Forelimb muscle (tissue), 1 donor: Measurements from ENCODE around the gene SNTB2. TPM values are rescaled to one million over a fixed set of nuclear protein-coding genes. Genes with fewer than 3 reads are reported as not detected.

Experiments
- DNase-seq: peaks from one replicate; pipeline ENCODE4 v3.0.0-alpha.2; 2013; ENCODE audit warnings: low read depth
- polyA plus RNA-seq: library from polyadenylated mRNA; unstranded; fragments of 120-200 nt; gene quantifications from one replicate; pipeline ENCODE4 v1.2.1, GENCODE V29; 2013; ENCODE audit not compliant: insufficient read length

SNTB2 gene
- polyA plus RNA-seq, 1 donor = 13.4 TPM

- DNase-seq = no peak
Measured at GRCh38 chr16:69180011-69180338, 7.0 kb upstream of the SNTB2 start.

DNA sequence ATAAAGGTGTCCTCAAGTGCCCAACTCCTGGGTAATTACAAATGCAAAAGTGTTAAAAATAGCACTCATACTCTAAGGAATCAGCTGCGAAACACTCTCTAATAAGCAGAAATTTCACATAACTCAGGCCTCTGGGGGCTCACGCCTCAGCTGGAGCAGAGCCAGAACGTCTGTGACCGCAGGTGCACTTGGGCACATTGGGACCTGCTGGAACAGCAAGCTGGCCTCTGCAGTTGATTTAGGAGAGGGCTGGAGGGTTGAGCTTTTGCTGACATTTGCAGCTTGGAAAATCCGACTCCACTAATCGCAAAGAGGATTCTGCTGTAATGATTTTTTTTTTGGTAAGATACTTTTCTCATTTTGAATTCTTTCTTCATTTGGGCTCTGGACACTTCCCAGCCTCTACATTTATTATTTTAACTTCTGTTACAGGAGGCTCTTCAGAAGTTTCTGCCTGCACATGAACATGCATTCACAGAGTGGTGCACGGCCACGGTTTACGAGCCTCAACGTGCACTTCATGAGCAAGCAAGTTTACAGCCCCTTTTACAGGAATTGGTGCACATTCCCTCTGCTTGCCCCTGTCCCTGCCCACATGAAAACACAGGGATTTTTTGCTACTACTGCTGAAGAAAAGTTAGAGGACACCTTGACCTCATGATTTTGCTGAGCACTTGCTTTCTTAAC lies 4.1 kb upstream of the SNTB2 start:
- DNase-seq = no peak

- no peak for DNase-seq
Measured at GRCh38 chr16:69187446-69188235, 677 bp downstream of the SNTB2 start.

DNA sequence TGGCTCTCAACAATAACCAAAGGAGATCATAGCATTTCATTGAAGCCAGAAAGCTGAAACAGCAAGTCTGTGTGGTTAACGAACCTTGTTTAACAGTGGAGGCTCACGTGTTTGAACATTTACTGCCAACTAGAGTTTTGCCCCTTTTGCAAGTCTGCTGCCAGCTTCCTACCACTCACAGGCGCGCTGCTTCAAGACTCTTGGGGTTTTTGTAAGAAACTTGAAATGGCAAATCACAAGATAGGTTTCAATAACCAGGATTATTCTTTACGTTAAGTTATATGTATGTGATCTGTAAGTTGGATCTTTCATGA lies 1.2 kb downstream of the SNTB2 start:
- no peak for DNase-seq

DNA sequence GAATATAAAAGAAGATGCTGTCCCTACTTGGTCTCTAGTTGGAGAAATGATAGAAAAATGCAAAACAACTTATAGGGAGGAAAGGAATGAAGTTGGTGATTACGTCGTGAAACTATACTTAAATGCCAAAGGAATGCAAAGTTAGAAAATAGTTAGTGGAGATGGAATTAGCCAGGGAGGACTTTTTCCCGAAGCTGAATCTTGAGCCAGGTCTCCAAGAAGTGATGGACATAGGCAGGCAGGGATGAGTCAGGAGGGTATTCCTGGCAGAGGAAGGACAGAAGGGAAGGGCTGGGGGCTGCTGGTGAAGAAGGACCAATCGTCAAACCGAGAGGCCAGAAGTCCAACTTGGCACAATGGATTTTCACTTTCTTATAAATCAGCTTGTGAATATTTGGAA lies 1.8 kb downstream of the SNTB2 start:
- DNase-seq = no peak

GRCh38 chr16:69190046-69190588 lies 3.2 kb downstream of the SNTB2 start:
- DNase-seq = no peak

GRCh38 chr16:69190598-69190997 lies 3.6 kb downstream of the SNTB2 start:
- DNase-seq = no peak

DNA sequence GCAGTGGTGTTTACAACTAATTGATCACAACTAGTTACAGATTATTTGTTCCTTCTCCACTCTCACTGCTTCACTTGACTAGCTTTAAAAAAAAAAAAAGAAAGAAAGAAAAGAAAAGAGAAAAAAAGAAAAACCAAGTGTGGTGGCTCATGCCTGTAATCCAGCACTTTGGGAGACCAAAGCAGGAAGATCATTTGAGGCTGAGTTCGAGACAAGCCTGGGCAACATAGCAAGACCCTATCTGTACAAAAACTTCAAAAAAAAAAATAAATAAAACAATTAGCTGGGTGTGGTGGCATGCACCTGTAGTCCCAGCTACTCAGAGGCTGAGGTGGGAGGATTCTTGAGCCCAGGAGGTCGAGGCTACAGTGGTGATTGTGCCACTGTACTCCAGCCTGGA lies 4.2 kb downstream of the SNTB2 start:
- DNase-seq = no peak

GRCh38 chr16:69193855-69194254 lies 6.9 kb downstream of the SNTB2 start:
- DNase-seq = no peak

GRCh38 chr16:69194488-69194887 lies 7.5 kb downstream of the SNTB2 start:
- DNase-seq = no peak

GRCh38 chr16:69195369-69196029 lies 8.5 kb downstream of the SNTB2 start:
- DNase-seq = no peak

- DNase-seq = no peak
Measured at GRCh38 chr16:69197573-69197972, 10.6 kb downstream of the SNTB2 start.

GRCh38 chr16:69199382-69199781 lies 12.4 kb downstream of the SNTB2 start:
- no peak for DNase-seq

- no peak for DNase-seq
Measured at GRCh38 chr16:69201291-69201690, 14.3 kb downstream of the SNTB2 start.

- no peak for DNase-seq
Measured at GRCh38 chr16:69201787-69202186, 14.8 kb downstream of the SNTB2 start.

- DNase-seq = no peak
Measured at GRCh38 chr16:69204172-69204571, 17.2 kb downstream of the SNTB2 start.

DNA sequence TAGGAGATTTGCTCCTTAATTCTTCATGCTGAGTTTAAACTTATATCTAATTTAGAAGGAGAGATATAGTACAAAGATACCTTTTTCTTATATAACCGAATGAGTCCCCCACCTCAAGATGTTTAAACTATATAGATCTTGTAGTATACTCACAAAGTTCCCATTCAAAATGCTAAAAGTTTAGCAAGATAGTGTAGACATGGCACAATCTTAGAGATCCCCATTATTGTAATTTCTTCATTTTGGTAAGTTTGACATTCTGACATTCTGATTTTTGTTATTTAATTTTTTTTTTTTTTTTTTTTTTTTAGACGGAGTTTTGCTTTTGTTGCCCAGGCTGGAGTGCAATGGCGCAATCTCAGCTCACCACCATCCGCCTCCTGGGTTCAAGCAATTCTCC lies 22.8 kb downstream of the SNTB2 start:
- DNase-seq = no peak

DNA sequence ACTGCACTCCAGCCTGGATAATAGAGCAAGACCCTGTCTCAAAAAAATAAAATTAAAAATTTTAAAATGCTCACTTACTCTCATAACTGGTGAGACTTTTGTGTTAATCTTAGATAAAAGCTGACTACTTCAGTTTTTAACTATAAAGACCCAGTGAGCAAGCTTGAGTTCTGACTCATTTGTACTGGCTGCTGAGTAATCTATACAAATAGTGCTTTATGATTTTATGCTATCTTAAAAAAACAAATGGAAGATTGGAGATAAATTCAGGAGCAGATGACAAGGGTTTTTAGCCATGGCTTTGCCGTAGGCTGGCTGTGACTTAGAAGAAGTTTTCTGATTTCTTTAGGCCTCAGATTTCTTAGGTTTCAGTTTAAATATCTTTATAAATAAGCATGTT lies 30.5 kb downstream of the SNTB2 start:
- DNase-seq = no peak

GRCh38 chr16:69219279-69219678 lies 32.3 kb downstream of the SNTB2 start:
- DNase-seq = no peak

DNA sequence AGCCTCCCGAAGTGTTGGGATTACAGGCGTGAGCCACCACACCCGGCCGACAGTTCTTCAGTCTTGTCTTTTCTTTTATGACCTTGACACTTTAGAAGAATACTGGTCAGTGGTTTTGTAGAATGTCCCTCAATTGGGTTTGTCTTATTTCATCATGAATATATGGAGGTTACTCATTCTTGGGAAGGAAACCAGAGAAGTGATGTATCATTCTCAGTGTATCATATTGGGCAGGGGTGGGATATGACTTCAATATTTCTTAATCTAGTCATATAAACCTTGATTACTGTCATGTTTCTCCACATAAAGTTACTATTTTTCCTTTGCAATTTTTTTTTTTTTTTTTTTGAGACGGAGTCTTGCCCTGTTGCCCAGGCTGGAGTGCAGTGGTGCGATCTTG lies 36.9 kb downstream of the SNTB2 start:
- DNase-seq = no peak

- no peak for DNase-seq
Measured at GRCh38 chr16:69225121-69225520, 38.2 kb downstream of the SNTB2 start.

GRCh38 chr16:69233124-69233523 lies 46.2 kb downstream of the SNTB2 start:
- no peak for DNase-seq

DNA sequence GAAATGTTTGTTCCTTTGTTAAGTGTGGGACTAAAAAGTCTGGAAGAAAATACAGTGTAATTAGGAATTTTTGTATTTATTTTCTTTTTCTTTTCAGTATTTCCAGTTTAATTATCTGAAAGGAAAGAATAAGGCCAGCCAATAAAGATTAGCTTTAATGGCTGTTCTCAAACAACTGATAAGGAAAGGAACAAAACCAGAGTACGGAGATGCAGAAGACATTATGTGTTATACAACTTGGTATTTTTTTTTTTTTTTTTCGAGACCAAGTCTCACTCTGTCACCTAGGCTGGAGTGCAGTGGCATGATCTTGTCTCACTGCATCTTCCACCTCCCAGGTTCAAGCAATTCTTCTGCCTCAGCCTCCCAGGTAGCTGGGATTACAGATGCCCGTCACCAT lies 47.5 kb downstream of the SNTB2 start:
- DNase-seq = no peak
